Tibial nerve (tissue), 4 donors: ENCODE data around the gene GOLGA6L6.
"Not testable (repeated sequence)": the region's sequence is repeated elsewhere in the genome, so short reads cannot be mapped to it uniquely, and the experiment has no call there.

Source experiments
- EP300 ChIP-seq, 2 donors: sonication (generic); formaldehyde crosslinking; IDR thresholded peaks; one replicate each; pipeline ENCODE4 v1.6.1; 2017; ENCODE audit warnings: antibody characterized with exemption in 2 of 2, mild to moderate bottlenecking in 1 of 2
- POLR2A ChIP-seq, 2 donors: fragments of 450-650 bp; IDR thresholded peaks; one replicate each; pipeline ENCODE4 v1.6.1; 2017; ENCODE audit warnings: antibody characterized with exemption in 2 of 2, mild to moderate bottlenecking in 2 of 2, moderate library complexity in 2 of 2
- TF ChIP-seq, protein P1 (sequence below), 5 experiments: fragments of 200-600 bp in 3 of 5; fragments of 450-650 bp in 2 of 5; sonication (generic) in 3 of 5; IDR thresholded peaks; one replicate each; pipeline ENCODE4 v1.5.1; 2016 to 2019; ENCODE audit warnings: antibody characterized with exemption in 5 of 5, mild to moderate bottlenecking in 3 of 5, moderate library complexity in 2 of 5

DNA sequence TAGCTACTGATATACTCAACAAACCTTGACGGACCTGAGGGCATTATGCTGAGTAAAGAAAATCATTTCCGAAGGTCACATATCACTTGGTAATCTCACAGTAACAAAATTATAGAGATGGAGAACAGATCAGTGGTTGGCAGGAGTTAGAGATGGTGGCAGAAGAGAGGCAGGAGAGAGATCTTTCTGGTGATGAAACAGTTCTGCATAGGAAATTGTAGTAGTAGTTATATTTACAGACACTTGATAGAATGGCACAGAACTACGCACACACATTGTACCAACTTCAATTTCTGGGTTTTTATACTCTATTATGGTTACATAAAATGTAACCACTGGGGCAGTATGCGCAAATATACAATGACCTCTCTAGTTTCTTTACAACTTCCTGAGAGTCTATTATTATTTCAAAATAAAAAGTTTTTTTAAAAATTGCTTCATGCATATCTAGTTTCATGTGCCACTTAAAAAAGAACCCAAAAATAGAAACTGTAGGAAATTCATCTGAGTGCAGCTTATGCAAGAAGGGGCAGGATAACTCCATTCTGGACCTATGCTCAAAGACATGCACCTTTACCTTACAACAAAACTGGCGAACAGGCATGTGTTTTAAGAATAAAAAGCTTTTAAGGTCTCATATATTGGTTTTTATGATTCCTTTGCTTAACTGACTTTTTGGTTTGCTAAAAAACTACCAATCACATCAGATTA is 39.9 kb downstream of the GOLGA6L6 start:
- TF ChIP-seq, protein P1, sequence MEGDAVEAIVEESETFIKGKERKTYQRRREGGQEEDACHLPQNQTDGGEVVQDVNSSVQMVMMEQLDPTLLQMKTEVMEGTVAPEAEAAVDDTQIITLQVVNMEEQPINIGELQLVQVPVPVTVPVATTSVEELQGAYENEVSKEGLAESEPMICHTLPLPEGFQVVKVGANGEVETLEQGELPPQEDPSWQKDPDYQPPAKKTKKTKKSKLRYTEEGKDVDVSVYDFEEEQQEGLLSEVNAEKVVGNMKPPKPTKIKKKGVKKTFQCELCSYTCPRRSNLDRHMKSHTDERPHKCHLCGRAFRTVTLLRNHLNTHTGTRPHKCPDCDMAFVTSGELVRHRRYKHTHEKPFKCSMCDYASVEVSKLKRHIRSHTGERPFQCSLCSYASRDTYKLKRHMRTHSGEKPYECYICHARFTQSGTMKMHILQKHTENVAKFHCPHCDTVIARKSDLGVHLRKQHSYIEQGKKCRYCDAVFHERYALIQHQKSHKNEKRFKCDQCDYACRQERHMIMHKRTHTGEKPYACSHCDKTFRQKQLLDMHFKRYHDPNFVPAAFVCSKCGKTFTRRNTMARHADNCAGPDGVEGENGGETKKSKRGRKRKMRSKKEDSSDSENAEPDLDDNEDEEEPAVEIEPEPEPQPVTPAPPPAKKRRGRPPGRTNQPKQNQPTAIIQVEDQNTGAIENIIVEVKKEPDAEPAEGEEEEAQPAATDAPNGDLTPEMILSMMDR (IDR thresholded peaks at IDR 0.05), result not testable (repeated sequence)
- TF ChIP-seq POLR2A, EP300 (IDR thresholded peaks at IDR 0.05): not testable (repeated sequence)
